Measurements from ENCODE around the gene PPARGC1A.

PPARGC1A gene, protein sequence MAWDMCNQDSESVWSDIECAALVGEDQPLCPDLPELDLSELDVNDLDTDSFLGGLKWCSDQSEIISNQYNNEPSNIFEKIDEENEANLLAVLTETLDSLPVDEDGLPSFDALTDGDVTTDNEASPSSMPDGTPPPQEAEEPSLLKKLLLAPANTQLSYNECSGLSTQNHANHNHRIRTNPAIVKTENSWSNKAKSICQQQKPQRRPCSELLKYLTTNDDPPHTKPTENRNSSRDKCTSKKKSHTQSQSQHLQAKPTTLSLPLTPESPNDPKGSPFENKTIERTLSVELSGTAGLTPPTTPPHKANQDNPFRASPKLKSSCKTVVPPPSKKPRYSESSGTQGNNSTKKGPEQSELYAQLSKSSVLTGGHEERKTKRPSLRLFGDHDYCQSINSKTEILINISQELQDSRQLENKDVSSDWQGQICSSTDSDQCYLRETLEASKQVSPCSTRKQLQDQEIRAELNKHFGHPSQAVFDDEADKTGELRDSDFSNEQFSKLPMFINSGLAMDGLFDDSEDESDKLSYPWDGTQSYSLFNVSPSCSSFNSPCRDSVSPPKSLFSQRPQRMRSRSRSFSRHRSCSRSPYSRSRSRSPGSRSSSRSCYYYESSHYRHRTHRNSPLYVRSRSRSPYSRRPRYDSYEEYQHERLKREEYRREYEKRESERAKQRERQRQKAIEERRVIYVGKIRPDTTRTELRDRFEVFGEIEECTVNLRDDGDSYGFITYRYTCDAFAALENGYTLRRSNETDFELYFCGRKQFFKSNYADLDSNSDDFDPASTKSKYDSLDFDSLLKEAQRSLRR

GRCh38 chr4:23889814-23890341 is at the start of gene PPARGC1A:
PPARGC1A (minus strand) TSS chr4:23890047; CDS start chr4:23889957, 90 bp downstream.
- DNase-seq (ENCODE audit: low spot score), result no peak

- no peak for DNase-seq (ENCODE audit: low spot score)
Measured at GRCh38 chr4:23938796-23939195, 48.9 kb upstream of the PPARGC1A start.

- DNase-seq (ENCODE audit: low spot score), result no peak
Measured at GRCh38 chr4:23937173-23937572, 47.3 kb upstream of the PPARGC1A start.

DNA sequence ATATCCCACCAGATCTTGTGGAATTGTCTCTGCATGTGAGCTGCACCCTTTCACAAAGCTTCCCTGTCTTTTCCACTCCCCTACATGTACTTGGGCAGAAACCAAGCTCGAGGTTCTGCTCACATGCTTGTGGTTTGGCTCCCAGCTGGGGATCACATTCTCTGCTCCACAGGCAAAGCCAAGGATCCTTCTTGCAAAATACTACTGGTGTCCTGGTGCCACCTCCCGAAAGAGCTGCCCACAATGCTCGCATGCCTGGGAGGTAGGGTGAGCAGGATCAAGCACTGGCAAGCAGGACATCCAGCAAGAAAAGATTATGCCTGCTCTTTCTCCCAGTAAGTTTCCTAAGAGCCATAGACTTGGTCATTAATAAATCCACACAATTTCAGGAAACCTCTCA is 45.1 kb upstream of the PPARGC1A start:
- peak; percentile 49 for DNase-seq (ENCODE audit: low spot score)

- DNase-seq (ENCODE audit: low spot score), result no peak
Measured at GRCh38 chr4:23934223-23934622, 44.4 kb upstream of the PPARGC1A start.

GRCh38 chr4:23932901-23933308 is 43.1 kb upstream of the PPARGC1A start:
- no peak for DNase-seq (ENCODE audit: low spot score)

DNA sequence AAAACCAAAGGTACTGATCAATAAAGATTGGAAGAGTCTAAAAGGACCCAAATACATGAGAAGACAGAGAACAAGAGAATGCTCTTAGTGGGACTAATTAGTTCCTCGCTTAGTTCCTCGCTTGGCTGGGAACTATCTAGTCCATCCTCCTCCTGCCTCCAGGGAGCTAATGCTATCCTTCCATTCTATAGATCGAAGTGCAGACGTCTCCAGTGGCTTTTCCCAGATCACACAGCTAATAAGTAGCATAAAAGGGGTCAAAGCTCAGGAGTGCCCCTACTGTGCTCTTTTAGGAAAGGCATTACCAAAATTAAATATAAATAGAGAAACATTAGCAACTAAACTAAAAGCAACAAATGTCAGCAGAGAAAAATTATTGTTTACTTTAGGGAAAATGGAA is 42.3 kb upstream of the PPARGC1A start:
- DNase-seq (ENCODE audit: low spot score), result no peak

- DNase-seq (ENCODE audit: low spot score), result no peak
Measured at GRCh38 chr4:23931489-23931830, 41.6 kb upstream of the PPARGC1A start.

DNA sequence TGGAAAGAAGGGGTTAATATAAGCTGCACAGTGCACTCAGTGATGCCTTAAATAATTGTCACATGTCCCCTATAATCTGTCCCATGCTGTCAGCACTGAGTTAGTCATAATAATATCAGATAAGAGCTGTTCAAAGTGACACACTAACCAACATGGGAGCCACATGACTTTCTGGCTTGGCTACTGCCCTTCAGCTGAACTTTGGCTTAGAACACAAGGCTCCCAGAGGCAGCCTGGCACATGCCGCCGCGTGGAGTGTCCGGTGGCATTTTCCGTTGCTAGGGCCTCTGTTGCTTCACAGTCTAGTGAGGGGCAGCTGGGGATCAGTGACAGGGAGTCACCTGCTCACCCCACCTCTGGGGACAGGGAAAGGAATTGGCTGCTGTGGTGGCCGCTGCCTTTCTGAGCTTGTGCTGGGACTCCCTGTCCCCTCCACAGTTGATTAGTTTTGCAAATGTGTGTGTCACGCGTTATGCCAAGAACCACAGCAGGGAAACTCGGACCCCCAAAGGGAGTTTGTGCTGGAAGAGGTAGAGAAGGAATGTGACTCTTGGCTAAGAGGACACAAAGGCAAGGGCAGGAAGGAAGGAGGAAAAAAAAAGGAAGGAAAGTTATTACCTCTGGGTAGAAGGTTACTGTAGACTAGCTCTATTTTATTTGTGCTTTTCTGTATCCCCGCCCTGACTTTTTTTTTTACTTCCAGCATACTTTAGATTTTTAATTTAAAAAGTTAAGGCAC is 41.1 kb upstream of the PPARGC1A start:
- no peak for DNase-seq (ENCODE audit: low spot score)

DNA sequence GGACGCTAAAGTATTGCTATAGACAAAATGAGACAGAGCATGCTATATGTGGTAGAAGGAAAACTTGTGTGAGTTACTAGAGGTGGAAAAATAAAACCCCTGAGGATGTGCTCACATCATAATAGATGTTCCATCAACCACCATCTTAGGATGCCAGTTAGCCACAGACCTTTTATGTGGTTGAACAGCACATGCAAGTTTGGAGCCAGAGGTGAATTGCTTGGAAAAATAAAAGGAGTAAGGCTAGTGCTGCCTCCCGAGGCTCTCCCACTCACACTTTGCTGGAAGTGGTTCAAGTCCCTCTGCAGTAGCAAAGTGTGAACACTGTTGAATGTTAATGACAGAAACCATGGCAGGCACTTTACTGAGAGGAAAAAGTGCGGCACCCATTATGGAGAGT is 39.4 kb upstream of the PPARGC1A start:
- no peak for DNase-seq (ENCODE audit: low spot score)

GRCh38 chr4:23924556-23924955 is 34.7 kb upstream of the PPARGC1A start:
- DNase-seq (ENCODE audit: low spot score), result no peak

DNA sequence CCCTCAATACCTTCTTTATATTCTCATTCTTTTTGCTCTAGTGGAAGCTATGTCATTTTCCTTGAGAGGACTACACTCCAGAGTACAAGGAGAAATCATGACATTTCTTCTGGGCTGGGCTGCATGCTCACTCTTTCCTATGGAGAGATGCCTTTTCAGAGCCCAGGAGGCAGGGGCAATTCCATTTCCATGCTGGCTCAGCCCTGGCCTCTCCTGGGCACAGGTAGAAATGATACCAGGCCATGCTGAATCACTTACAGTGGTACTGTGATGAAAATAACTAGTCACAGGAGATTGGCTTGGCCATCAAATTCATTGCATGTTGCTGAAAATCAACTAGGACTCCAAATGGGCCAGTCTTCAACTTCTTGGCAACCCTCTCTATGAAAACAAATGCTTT is 34.0 kb upstream of the PPARGC1A start:
- DNase-seq (ENCODE audit: low spot score), result no peak

DNA sequence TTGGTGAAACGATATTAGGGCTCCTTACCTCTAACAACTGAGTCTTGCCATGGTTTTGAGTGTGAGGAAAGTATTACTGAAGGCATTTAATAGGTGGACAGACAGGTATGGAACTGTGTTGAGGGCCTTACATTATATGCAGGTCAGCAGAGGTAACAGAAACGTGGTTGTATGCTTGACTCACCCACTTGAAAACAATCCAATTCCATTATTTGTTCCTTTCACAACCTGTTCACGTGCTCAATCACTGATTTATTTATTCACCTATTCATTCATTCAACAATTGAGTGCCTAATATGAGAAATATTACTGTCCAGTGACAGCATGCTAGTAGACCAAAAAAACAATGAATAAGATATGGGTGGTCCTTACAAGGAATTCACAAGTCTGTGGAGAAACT is 33.3 kb upstream of the PPARGC1A start:
- no peak for DNase-seq (ENCODE audit: low spot score)

- DNase-seq (ENCODE audit: low spot score), result no peak
Measured at GRCh38 chr4:23922541-23923111, 32.8 kb upstream of the PPARGC1A start.

DNA sequence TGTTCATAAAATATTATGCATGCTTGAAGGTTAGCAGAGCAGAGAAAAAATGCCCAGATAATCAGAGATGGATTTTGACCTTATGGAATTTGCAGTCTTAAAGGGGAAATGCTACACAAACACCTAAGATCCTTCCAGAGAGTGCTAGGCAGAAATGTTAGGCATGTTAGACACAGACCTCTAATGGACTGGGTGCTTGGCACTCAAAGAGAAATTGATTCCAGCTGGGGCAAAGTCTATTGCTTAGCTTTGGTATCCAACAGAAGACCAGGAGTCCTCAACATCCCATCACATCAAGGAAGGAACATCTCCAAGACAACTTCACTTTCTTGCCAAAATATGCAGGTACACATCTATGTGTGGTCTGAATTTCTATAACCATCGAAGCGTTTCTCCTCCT is 32.2 kb upstream of the PPARGC1A start:
- DNase-seq (ENCODE audit: low spot score), result no peak

DNA sequence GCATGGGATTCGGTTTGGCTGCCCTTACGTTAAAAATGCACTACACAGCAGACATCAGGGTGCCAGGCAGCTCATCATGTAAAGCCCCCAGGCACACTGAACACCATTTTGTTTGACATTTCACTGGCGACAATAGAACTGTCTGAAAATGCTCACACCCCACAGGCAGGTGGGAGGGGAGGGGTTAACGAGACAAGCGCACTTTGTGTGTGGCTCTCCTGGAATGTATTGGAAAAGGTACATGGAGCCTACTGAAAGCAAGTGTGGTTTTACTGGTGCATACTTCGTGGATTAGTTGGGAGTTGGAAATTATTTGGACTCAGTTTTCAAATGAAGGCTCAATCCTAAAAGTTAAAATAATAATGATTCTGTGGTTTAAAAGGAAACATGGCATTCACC is 31.6 kb upstream of the PPARGC1A start:
- no peak for DNase-seq (ENCODE audit: low spot score)

DNA sequence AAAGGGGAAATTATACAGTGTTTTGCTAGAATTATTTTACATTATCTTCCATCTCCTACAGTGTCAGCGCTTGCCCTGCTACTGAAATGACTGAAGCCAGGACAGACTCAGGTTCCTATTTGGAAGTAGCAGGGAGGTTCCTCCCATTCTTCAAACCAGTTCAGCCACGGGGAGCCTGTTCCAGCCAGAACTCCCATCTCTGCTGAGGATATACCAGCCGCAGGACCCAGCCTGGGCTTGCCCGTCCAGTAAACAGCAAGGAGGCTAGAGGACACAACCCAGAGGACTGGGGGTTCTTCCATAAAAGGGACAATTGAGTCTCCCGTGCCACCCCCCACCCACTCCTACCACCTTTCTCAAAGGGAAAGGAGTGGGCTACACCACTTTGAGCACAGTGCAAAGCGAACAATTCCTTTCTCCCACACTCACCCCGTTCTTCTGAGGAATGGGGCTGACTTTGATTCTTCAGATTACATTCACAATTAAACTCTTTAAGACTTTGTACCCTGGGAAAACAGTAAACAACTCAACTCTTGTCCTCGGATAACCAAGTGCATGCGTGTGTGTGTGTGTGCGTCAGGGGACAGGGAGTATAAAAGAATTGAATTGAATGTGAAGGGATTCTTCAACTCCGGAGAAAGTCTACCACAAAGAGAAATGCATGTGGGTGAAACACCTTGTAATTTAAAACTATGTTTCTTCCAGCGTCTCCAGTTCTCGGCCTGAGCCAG is 31.0 kb upstream of the PPARGC1A start:
- no peak for DNase-seq (ENCODE audit: low spot score)

GRCh38 chr4:23920296-23920695 is 30.4 kb upstream of the PPARGC1A start:
- DNase-seq (ENCODE audit: low spot score), result no peak

DNA sequence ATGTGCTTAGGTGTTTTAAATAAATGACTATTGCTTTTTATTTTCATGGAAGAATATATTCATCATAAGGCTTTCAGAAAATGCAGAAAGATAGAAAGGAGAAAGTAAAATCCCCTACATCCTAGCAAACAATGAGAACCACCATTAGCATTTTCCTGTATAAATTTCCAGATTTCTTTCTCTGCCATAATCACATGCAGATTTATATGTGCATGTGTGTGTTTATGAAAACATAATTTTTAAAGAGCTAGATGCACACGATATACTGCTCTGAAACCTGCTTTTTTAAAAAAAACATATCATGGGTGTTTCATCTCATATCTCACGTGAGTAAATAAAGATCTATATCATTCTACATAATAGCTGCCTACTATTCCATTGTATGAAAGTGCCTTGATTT is 26.4 kb upstream of the PPARGC1A start:
- no peak for DNase-seq (ENCODE audit: low spot score)

- no peak for DNase-seq (ENCODE audit: low spot score)
Measured at GRCh38 chr4:23915459-23916132, 25.7 kb upstream of the PPARGC1A start.

Measured in hepatic stellate cell (primary cell).